GM20000 (cell line): Measurements from ENCODE around the gene CHRNB2.

Source experiments
- DNase-seq: peaks from one replicate; pipeline ENCODE4 v3.0.0; 2012; ENCODE audit warnings: low spot score
- TF ChIP-seq, protein P1 (sequence below): IDR thresholded peaks from 2 replicates; pipeline ENCODE4 v1.5.1; 2012; ENCODE audit warnings: mild to moderate bottlenecking, control low read depth; ENCODE audit errors: extremely low read depth, missing control alignments

The CHRNB2 gene

DNA sequence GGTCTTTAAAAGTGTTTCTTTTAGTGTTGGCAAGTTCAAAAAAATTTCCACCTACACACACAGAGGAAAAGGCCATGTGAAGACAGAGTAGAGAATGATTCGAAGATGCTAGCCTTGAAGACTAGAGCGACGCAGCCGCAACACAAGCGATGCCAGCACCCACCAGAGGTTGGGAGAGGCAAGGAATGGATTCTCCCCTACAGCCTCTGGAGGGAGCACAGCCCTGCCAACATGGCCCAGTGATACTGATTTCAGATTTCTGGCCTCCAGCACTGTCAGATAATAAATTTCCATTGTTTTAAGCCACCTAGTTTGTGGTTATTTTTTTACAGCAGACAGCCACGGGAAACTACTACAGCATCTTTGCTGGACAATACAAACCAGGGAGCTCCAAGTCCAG, 47.3 kb downstream of the CHRNB2 start:
- TF ChIP-seq, protein P1, sequence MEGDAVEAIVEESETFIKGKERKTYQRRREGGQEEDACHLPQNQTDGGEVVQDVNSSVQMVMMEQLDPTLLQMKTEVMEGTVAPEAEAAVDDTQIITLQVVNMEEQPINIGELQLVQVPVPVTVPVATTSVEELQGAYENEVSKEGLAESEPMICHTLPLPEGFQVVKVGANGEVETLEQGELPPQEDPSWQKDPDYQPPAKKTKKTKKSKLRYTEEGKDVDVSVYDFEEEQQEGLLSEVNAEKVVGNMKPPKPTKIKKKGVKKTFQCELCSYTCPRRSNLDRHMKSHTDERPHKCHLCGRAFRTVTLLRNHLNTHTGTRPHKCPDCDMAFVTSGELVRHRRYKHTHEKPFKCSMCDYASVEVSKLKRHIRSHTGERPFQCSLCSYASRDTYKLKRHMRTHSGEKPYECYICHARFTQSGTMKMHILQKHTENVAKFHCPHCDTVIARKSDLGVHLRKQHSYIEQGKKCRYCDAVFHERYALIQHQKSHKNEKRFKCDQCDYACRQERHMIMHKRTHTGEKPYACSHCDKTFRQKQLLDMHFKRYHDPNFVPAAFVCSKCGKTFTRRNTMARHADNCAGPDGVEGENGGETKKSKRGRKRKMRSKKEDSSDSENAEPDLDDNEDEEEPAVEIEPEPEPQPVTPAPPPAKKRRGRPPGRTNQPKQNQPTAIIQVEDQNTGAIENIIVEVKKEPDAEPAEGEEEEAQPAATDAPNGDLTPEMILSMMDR: no peak

DNA sequence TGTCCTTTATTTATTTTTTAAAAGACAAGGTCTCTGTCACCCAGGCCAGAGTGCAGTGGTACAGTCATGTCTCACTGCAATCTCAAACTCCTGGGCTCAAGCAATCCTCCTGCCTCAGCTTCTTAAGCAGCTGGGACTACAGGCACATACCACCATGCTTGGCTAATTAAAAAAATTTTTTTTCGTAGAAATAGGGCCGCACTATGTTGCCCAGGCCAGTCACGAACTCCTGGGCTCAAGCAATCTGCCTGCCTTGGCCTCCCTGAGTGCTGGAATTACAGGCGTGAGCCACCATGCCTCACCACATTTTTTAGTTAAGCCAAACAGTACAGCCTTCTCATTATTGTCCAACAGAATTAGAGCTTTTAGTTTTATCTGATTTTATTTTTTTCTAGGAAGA, 47.8 kb downstream of the CHRNB2 start:
- no peak for DNase-seq
- TF ChIP-seq, protein P1: no peak

More for the DNA sequence above, 47.3 kb downstream of the CHRNB2 start:
- DNase-seq: no peak

GRCh38 chr1:154616659-154617345, 49.2 kb downstream of the CHRNB2 start:
- TF ChIP-seq, protein P1: no peak
- no peak for DNase-seq

DNA sequence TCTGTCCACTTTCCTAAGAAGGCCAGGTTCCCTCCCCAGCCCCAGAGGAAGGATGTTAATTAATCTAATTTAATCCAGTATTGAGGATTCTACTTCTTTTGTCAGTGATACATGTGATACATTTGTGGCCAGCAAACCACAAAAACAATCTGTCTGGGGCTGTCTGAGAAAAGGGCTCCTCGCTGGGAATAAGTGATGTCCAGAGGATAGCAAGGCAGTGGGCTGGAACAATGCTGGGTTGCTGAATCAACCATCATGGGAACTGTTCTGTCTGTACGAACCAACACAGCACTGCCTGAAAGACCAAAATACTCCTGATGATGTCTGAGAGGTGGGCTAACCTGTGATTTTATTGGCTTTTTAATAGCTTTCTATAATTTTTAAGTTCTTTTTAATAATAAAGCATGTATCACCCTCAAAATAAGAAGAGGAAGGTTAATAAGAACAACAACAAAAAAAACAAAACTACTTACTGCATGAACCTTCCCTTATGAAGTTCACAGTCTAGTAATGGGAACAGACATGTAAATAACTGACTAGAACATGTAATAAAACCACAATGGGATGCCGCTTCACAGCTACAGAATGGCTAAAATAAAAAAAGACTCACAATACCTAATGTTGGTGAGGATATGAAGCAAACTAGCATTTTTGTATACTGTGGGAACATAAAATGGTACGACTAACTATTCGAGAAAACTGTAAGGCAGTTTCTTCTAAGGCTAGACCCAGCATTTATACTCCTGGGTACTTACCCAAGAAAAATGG, 51.8 kb downstream of the CHRNB2 start:
- DNase-seq: no peak
- TF ChIP-seq, protein P1: no peak

GRCh38 chr1:154620751-154621150, 53.2 kb downstream of the CHRNB2 start:
- no peak for DNase-seq
- TF ChIP-seq, protein P1: no peak

DNA sequence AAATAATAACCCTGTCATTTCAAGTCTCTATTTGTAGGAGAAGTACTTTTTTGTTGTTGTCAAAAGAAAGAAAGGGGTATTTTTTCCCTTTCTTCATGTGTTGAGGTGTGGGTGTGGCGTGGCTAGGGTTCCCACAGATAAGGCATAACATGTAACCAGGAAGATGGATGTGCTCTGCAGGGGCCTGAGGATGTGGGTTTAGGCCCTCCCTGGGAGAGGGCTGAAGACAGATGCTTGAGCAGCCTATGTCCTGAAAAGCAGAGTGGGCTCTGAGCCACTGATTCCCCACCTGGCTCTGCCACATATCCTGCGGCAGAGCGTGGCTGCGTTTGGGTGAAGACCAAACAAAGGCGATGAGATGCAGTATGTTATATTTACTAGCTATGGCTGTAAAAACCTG, 54.3 kb downstream of the CHRNB2 start:
- no peak for DNase-seq
- TF ChIP-seq, protein P1: no peak

- TF ChIP-seq, protein P1: no peak
- no peak for DNase-seq
Observed at GRCh38 chr1:154622503-154623039, 55.0 kb downstream of the CHRNB2 start.
